ENCODE measurements around the gene PTGES2. TPM values are rescaled to one million over a fixed set of nuclear protein-coding genes. Genes with fewer than 3 reads are reported as not detected.

PTGES2 gene
- total and polyA plus RNA-seq, 2 experiments from 2014 or later = 59.7 to 124 TPM

DNA sequence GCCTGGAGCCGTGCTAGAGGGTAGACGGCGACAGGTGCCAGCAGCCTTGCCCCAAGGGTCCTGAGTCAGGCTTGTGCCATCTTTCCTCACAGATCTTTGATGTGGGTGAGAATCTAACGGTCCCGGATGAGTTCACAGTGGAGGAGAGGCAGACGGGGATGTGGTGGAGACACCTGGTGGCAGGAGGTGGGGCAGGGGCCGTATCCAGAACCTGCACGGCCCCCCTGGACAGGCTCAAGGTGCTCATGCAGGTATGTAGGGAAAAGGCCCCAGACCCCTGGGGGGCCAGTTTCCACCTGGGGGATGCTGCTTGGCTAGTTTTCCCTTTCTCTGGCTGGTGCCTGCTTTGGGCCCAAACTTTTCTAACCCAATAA lies 24.0 kb downstream of the PTGES2 start:
- H4K20me1 ChIP-seq (replicated peaks; ENCODE audit: insufficient read depth) = peaks cover 35% of the 10 kb centered on the region
- no peaks in the 10 kb centered on the region for H3K27me3 ChIP-seq (ENCODE audit: insufficient read depth)
- no peak overlapping the region for H3K27ac Mint-ChIP-seq

DNA sequence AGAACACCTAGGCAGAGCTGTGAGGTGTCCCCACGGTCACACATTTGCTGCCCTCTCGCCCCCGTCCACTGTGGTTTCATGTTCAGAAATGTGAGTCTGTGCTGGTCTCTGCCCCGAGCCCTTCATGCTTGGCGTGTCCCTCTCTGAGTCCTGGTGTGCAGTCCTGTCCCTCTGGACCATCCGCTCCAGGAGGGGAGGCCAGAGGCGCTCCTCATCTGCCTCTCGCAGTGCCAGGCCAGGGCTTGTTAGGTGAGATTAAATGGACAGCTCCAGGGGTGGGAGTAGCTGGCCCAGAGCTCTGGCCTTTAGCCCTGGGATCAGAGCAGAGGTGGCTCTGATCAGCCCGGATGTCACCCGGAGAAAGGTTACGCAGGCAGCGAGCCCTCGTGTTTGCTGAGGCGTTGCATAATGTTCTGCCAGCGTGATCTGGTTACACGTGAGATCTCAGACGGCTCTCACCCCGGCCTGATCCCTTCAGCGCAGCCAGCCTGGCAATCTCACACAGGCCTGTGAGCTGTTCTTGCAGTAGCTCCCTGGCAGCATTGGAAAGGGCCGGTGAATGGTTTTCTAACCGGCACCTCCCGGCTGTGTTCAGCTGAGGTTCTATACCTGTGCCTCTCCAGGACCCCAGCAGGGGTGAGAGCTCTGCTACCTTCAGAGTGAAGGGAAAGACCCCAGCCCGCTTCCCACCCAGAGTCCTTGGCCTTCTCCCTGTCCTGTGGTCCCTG lies 24.5 kb downstream of the PTGES2 start:
- peaks cover 23% of the 10 kb centered on the region for H3K27me3 Mint-ChIP-seq (ENCODE audit: insufficient read depth, low read depth, poor library complexity)
- peak overlapping the region; percentile 14; the same call in 1 of the 2 replicates for H3K27ac Mint-ChIP-seq
- peaks cover 23% of the 10 kb centered on the region for H3K79me2 ChIP-seq (replicated peaks; ENCODE audit: insufficient read depth)
- H3K4me3 ChIP-seq = no peak overlapping the region
- no peak for ATAC-seq
- H3K4me2 ChIP-seq = no peak overlapping the region
- peaks cover 8% of the 10 kb centered on the region; the same call in 1 of the 2 replicates for H3F3A ChIP-seq (replicated peaks; ENCODE audit: low read depth)
- peaks cover 68% of the 10 kb centered on the region for H3K36me3 Mint-ChIP-seq (ENCODE audit: low read depth)
- H3K4me1 Mint-ChIP-seq = peaks cover 50% of the 10 kb centered on the region
- H3K4me1 ChIP-seq (ENCODE audit: insufficient read depth) = peaks cover 27% of the 10 kb centered on the region
- no peaks in the 10 kb centered on the region for H3K9me2 ChIP-seq (ENCODE audit: insufficient read depth)
- H3K27me3 ChIP-seq (ENCODE audit: insufficient read depth) = no peaks in the 10 kb centered on the region
- no peaks in the 10 kb centered on the region for H3K9me3 Mint-ChIP-seq
- H3K36me3 ChIP-seq (ENCODE audit: insufficient read depth) = peaks cover 5% of the 10 kb centered on the region
- no peak for DNase-seq (ENCODE audit: low spot score)
- H4K20me1 ChIP-seq (replicated peaks; ENCODE audit: insufficient read depth) = peaks cover 29% of the 10 kb centered on the region
- 0 out of 2 replicates have a peak overlapping the region, but pooled peaks have one; percentile 50 for H3K27ac ChIP-seq (ENCODE audit: low read depth)
- no peak overlapping the region for H2AFZ ChIP-seq
- TF ChIP-seq, protein P1, sequence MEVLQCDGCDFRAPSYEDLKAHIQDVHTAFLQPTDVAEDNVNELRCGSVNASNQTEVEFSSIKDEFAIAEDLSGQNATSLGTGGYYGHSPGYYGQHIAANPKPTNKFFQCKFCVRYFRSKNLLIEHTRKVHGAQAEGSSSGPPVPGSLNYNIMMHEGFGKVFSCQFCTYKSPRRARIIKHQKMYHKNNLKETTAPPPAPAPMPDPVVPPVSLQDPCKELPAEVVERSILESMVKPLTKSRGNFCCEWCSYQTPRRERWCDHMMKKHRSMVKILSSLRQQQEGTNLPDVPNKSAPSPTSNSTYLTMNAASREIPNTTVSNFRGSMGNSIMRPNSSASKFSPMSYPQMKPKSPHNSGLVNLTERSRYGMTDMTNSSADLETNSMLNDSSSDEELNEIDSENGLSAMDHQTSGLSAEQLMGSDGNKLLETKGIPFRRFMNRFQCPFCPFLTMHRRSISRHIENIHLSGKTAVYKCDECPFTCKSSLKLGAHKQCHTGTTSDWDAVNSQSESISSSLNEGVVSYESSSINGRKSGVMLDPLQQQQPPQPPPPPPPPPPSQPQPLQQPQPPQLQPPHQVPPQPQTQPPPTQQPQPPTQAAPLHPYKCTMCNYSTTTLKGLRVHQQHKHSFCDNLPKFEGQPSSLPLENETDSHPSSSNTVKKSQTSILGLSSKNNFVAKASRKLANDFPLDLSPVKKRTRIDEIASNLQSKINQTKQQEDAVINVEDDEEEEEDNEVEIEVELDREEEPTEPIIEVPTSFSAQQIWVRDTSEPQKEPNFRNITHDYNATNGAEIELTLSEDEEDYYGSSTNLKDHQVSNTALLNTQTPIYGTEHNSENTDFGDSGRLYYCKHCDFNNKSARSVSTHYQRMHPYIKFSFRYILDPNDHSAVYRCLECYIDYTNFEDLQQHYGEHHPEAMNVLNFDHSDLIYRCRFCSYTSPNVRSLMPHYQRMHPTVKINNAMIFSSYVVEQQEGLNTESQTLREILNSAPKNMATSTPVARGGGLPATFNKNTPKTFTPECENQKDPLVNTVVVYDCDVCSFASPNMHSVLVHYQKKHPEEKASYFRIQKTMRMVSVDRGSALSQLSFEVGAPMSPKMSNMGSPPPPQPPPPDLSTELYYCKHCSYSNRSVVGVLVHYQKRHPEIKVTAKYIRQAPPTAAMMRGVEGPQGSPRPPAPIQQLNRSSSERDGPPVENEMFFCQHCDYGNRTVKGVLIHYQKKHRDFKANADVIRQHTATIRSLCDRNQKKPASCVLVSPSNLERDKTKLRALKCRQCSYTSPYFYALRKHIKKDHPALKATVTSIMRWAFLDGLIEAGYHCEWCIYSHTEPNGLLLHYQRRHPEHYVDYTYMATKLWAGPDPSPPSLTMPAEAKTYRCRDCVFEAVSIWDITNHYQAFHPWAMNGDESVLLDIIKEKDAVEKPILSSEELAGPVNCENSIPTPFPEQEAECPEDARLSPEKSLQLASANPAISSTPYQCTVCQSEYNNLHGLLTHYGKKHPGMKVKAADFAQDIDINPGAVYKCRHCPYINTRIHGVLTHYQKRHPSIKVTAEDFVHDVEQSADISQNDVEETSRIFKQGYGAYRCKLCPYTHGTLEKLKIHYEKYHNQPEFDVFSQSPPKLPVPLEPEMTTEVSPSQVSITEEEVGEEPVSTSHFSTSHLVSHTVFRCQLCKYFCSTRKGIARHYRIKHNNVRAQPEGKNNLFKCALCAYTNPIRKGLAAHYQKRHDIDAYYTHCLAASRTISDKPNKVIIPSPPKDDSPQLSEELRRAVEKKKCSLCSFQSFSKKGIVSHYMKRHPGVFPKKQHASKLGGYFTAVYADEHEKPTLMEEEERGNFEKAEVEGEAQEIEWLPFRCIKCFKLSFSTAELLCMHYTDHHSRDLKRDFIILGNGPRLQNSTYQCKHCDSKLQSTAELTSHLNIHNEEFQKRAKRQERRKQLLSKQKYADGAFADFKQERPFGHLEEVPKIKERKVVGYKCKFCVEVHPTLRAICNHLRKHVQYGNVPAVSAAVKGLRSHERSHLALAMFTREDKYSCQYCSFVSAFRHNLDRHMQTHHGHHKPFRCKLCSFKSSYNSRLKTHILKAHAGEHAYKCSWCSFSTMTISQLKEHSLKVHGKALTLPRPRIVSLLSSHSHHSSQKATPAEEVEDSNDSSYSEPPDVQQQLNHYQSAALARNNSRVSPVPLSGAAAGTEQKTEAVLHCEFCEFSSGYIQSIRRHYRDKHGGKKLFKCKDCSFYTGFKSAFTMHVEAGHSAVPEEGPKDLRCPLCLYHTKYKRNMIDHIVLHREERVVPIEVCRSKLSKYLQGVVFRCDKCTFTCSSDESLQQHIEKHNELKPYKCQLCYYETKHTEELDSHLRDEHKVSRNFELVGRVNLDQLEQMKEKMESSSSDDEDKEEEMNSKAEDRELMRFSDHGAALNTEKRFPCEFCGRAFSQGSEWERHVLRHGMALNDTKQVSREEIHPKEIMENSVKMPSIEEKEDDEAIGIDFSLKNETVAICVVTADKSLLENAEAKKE (CRISPR knock-in tag; IDR thresholded peaks at IDR 0.05) = no peak
- TF ChIP-seq ZNF114 (CRISPR knock-in tag; IDR thresholded peaks at IDR 0.05) = no peak
- TF ChIP-seq, protein P2, sequence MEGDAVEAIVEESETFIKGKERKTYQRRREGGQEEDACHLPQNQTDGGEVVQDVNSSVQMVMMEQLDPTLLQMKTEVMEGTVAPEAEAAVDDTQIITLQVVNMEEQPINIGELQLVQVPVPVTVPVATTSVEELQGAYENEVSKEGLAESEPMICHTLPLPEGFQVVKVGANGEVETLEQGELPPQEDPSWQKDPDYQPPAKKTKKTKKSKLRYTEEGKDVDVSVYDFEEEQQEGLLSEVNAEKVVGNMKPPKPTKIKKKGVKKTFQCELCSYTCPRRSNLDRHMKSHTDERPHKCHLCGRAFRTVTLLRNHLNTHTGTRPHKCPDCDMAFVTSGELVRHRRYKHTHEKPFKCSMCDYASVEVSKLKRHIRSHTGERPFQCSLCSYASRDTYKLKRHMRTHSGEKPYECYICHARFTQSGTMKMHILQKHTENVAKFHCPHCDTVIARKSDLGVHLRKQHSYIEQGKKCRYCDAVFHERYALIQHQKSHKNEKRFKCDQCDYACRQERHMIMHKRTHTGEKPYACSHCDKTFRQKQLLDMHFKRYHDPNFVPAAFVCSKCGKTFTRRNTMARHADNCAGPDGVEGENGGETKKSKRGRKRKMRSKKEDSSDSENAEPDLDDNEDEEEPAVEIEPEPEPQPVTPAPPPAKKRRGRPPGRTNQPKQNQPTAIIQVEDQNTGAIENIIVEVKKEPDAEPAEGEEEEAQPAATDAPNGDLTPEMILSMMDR (conservative IDR thresholded peaks at IDR 0.05; ENCODE audit: low read depth in 2 of 2) = no peak
- H3K4me3 Mint-ChIP-seq = no peak overlapping the region

More for the DNA sequence above, 24.0 kb downstream of the PTGES2 start:
- Histone ChIP-seq H3K79me2 (replicated peaks; ENCODE audit: insufficient read depth) (peaks cover 23% of the 10 kb centered on the region), H3K36me3 (ENCODE audit: insufficient read depth) (peaks cover 5% of the 10 kb centered on the region), H3K4me2 (no peak overlapping the region), H3K9me2 (ENCODE audit: insufficient read depth) (no peaks in the 10 kb centered on the region), H3K4me3 (no peak overlapping the region), H3F3A (replicated peaks; ENCODE audit: low read depth) (peaks cover 11% of the 10 kb centered on the region; the same call in 1 of the 2 replicates), H3K4me1 (ENCODE audit: insufficient read depth) (peaks cover 28% of the 10 kb centered on the region), H2AFZ (no peak overlapping the region), H3K27ac (ENCODE audit: low read depth) (peak overlapping the region; percentile 55; the same call in 1 of the 2 replicates)
- no peaks in the 10 kb centered on the region for H3K9me3 Mint-ChIP-seq
- peaks cover 49% of the 10 kb centered on the region for H3K4me1 Mint-ChIP-seq
- ATAC-seq (peak; percentile 34), DNase-seq (ENCODE audit: low spot score) (peak; percentile 61)
- peaks cover 17% of the 10 kb centered on the region for H3K27me3 Mint-ChIP-seq (ENCODE audit: insufficient read depth, low read depth, poor library complexity)
- TF ChIP-seq POLR2AphosphoS5 (IDR thresholded peaks at IDR 0.05; ENCODE audit: low read depth) = no peak
- TF ChIP-seq, protein P2 (conservative IDR thresholded peaks at IDR 0.05; ENCODE audit: low read depth in 2 of 2) = peak; percentile 49 to 65
- H3K4me3 Mint-ChIP-seq = no peak overlapping the region
- peaks cover 71% of the 10 kb centered on the region for H3K36me3 Mint-ChIP-seq (ENCODE audit: low read depth)

Data from GM23338 (cell line).